Measurements from ENCODE around the gene HADH.
"Not testable (repeated sequence)": the region's sequence is repeated elsewhere in the genome, so short reads cannot be mapped to it uniquely, and the experiment has no call there.

HADH gene

DNA sequence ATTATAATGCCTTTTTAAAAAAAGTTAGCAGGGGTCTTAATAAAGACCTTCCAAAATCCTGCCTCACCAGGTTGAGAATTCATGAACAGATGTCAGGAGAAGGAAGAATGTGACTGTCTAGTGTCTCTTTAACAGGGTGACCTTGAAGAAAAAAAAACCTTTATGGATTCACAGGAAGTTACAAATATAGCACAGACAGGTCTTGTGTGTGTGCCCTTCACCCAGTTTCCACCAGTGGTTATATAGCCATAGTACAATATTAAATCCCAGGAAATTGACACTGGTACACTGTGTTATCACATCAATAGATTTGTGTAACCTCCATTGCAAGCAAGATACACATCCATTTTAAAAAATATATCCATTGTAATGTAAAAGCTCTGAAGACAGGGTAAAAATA is 43.7 kb downstream of the HADH start:
- DNase-seq = no peak

DNA sequence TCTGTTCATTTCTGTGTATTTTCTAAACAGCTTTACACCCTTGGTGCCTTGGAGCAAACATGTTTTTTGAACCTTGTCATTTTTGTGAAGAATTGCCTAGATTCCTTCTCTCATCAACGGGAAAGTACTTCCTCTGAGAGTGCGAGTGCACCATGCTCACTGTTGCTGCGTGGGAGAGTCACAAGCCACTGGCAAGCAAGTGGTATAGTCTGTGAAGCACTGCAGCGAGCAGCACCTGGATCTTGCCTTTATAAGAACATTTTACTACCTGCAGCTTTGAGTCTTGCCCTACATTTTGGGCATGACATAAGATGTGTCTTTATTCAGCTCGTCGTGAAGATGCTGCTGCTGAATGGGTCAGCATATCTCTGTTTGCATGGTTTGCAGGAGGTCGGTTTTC is 44.9 kb downstream of the HADH start:
- DNase-seq = no peak

DNA sequence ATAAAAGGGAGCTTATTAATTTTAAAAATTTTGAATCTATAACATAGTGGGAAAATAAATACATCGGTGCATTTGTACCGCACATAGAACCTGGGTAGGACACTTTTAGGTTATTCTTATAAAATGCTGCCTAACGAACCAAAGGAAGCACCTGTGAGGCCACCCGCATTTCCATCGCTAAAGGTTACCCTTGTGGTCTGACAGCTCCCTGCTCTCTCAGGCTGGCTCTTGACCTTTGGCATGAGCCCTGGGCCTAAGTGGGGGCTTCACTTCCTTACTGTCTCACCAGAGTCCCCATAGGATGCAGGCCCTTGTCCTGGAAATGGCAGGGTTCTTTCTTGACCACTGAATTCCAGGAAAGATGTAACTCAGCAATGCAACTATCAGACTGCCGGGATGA is 46.0 kb downstream of the HADH start:
- DNase-seq = no peak

DNA sequence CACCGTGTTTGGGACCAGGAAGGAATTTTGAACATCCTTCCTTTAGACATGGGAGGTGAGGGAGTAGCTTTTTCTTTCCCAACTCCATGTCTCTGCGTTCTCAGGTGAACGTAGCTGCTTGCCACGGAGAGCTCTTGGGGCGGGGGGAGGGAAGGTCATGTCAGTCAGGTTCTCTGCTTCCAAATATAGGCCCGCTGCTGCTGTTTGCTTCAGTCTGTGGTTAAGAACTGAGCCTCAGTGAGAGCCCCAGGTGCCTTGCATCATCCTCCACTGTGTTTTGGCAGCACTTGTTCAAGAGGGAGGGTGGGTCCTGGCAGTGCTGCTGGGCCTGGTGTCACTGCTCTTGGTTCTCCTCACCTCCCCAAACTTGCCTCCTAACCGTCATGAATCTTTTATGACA is 46.5 kb downstream of the HADH start:
- DNase-seq = no peak

DNA sequence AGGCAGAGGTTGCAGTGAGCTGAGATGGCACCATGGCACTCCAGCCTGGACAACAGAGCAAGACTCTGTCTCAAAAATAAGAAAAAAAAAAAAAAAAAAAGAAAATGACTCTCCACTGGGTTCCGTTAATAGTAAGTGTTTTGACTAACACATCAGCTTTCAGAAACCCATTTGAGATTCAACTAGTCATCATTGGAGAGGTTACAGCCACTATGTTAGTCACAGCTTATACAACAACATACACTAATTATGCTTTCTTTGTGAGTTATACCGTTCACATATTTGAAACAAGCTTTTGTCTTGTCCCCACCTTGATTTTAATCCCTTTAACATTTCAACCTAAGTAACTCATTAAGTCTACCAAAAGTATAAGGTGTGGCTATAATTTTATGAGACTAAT is 48.2 kb downstream of the HADH start:
- no peak for DNase-seq

DNA sequence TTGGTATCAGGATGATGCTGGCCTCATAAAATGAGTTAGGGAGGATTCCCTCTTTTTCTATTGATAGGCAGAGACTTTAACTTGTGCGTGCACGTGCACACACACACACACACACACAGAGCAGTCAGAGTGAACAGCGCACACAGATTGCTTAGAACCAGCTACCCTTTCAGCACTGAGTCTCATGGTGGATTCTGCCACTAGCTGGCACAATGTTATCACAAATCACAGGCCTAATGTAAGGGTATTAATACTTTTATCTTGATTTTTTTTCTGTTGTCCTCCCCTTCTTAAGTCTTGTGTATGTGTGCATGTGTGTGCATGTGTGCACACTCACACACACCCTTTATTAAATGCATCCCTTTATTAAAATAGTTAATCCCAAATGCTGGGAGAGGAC is 53.2 kb downstream of the HADH start:
- no peak for DNase-seq

DNA sequence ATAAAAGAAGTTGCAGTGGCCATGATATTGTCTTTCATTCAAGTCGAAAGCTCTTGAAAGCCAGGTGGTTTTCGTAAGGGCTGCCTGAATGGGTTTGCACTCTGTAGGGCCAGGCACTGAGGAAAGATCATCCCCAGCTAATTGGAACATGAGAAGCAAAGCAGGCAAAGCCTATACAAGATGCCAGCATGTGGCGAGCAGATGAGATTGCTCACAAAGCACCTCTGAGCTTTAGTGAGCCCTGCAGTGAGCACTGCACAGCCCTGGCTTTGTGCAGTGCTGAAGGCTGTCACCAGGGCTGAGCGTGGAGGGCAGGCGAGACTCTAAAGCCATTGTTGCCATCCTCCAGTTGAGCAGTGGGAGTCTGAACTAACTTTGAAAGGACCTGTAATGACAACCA is 53.8 kb downstream of the HADH start:
- DNase-seq = no peak

DNA sequence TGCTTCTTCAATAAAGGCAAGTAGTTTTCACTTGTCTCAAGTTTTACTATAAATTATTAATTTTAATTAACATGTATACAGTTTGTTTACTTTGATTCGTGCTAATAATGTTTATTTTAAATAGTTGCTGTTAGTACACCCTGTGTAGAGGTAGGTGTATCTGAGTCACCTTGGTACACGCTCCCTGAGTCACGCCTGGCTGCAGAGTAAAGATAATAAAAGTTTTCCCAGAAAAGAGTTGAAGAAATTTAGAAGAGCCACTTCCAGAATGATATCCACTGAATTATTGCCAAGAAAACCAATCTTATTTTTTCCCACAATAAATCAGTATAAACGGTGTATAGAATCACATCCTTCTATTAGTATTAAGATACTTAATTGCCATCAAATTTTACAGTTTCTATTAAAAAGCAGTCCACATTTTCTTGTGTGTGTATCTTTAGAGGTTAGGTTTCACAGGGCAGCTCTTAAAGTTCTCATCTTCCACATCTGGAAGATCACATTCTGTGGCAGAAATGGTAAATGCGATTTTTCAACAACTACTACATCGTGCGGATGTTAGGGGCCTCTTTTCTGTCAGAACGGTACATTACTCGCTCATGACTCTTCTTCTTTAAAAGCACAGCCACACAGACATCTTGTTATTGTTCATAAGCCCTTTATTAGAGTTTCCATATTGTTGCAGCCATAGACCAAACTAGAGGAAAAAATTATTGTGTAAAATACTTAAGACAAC is 55.4 kb downstream of the HADH start:
- DNase-seq = no peak

DNA sequence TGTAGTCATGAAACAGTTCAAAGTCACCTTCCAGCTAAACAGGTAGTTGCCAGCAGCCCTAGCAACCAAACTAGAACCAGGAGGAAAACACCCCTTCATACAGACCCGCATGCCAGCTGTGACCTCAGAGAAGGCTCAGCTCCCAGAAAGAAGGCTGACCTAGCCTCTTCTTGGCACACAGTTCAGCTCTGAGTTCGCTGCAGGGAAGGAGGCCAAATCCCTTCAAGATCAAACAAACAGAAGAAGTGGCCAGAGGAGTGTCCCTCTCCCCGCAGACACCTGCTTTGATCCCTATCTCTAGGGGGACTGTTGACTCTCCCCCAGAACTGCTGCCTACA is 56.0 kb downstream of the HADH start:
- DNase-seq = no peak

DNA sequence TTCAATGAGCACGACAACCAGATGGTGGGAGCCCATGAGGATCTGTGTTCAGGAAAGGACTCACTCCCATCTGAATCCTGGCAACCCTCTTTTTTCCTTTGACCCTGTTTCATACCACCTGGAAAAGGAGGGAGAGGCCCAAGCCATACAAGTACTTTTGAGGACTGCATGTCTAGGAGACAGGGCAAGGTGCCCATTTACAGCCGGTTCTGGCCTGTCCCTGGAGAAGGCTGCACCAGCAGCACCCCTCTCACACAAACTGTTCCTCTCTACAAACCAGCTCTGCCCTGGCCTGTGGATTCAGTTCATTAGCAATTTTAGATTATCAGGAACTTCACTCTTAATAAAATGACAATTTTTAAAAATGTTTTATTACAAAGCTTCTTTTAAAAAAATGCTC is 57.5 kb downstream of the HADH start:
- no peak for DNase-seq

DNA sequence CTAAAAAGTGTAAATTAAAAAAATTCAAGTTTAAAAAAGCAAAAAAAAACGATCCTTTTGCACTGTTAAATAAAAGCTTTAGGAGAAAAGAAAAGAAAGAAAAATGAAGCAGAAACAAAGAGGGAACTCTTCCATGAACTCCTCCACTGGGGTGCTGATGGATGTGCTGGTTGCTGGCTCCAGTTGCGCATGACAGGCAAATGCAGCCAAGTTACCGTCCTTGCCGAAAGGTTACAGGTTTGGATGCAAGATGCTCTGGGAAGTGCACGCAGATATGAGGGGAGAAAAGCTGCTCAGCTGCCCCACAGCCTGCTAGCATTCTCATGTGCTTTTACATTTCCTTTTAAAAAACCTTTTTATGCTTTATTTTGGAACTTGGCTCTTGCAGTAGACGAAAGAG is 58.5 kb downstream of the HADH start:
- DNase-seq = no peak

DNA sequence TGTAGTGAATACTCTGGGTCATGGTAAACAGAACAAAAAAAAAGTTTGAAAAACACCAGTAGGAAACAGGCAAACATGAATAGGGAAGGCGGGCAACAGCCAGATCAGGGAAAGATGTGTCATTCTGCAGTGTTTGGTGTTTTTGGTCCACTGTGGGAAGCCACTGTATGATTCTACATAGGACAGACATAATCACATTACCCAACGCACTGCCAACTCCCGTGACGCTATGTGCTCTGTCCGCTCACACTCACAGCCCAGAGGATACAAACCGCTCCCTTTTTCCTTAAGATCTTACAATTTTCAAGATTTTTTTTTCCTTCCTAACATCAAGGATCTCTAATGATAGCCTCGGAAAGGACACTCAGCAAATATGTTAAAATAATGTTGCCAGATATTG is 59.3 kb downstream of the HADH start:
- DNase-seq = no peak

DNA sequence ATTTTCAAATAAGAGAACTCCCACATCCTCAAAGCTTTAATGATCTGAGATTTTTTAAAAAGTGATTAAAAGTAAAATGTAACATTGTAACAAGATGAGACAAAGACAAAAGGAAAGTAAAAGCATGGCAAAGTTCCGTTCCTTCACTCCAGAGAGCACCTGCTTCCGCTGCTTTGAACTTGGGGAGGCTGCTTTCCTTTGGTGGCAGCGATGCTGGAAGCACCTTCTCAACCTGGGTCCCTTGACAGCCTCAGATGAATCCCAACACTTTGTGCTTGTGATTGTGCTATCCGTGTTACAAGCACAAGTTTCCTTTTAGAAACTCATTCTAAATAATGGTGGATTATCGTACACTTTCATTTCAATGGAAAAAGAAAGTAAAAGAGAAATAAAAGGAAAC is 59.7 kb downstream of the HADH start:
- no peak for DNase-seq

DNA sequence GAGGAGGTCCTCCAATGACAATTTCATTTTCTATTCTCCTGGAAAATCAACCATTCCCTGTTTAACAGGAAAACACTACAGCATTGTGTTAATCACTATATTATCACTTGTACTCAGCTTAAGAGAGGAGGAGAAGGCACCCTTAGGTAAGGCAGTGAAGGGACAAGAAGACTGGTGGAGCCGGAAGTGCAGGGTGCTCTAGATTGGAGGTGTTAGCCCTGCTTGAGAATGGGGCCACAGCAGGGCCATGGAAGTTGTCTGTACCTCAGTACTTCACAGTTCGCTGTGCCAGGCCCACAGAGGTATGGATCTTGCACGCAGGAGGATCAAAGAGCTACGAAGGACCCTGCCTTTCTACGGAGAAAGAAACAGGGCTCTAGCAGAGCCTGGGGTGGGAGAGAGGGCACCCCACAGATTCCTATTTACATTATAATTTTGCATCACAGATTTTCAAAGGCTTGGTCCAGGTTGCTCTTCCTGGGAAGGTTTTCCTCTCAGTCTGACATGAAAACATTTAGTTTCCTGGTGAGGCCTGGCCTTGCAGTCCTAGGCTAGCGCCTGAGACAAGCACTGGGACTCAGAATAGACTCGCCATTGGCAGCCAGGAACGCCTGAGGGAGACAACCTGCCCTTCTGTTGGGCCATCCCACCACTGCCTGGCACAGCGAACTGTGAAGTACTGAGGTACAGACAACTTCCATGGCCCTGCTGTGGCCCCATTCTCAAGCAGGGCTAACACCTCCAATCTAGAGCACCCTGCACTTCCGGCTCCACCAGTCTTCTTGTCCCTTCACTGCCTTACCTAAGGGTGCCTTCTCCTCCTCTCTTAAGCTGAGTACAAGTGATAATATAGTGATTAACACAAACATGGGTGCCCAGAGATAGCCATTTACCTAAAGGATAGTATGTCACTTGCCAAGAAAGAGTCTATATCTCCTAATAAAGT is 60.8 kb downstream of the HADH start:
- DNase-seq = not testable (repeated sequence)

DNA sequence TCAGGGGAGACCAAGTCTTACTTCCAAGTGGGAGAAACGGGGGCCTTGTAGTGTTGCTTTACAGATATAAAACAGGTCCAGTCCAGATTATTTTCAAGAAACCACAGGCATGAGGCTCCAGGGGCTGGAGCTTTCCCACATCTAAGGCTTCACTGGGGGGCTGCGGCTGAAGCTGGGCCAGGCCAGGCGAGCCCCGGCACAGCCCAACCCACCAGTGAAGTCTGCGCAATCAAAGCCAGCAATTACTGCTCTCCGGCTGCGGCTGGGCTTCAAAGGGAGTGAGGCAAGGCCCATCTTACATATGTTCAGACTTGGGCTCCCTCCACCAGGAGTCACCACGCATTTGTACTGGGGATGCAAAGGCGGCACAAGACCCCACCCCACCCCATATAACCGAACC is 61.7 kb downstream of the HADH start:
- DNase-seq = no peak

DNA sequence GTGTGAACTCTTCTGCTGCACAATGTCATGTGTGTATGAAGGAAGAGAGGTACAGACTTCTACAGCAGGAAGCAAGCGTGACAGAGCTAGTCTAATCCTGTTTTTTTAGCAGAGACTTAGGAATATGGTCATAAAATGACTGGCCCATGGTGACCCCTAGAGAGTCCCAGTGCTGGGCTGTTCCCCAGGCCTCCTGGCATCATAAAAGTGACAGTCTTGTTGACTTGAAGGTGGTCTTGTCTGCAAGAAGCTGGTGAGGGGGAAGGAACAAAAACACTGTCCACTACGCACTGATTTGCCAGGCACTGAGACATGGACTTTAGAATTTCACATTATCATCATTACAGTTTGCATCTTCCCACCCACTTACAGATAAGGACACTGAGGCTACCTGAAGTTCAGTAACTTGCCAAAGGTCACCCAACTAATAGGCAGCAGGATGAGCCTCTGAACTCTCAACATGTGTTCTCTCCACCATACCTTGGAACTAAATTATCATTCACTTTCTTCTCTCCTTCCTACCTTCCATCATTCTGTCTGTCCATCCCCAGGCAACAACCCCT is 63.0 kb downstream of the HADH start:
- DNase-seq = no peak

DNA sequence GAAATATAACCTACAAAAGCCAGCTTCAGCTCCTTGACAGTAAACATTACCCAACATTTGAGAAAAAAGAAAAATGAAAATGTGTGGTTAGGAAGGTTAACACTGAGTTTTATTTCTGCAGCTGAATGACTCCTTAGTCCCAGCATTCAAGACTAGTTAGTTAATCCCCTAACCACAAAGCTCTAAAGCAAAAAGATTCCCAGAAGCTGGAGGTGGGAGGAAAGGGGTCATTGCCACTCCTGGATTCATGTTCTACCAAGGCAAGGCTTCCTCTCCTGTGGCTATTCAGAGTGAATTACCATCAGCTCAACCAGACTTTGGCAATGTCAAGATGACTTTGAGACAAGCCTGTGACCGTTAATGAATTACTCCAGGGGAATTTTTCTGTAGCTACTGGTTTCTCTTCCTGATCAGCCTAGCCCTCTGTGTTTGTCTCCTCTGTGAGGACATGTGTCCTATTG is 63.6 kb downstream of the HADH start:
- DNase-seq = no peak

DNA sequence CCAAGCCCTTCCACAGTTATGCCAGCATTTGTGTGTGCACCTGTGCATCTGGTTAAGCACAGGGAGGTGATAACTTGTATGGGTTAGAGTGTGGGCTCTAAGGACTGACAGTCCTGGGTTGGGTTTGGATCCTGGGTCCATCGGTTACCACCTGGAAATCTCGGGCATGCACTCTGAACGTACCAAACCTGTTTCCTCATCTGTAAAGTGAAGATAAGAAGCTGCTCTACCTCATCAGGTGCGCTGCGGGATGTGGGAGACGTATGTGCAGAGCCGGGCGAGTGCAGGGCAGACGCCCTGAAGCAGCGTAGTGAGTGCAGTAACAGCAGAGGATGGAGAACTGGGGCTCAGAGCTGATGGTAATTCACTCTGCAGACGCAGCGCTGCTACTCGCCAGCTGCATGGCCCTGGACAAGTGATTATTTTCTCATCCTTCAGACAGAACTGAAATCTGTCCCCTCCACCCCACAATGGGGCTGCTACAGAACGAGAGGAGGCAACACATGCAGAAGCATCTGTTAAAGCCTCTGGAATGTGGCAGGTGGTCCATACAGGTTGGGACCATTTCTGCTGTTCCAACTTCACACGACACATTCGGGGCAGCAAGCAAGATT is 64.4 kb downstream of the HADH start:
- DNase-seq = no peak

DNA sequence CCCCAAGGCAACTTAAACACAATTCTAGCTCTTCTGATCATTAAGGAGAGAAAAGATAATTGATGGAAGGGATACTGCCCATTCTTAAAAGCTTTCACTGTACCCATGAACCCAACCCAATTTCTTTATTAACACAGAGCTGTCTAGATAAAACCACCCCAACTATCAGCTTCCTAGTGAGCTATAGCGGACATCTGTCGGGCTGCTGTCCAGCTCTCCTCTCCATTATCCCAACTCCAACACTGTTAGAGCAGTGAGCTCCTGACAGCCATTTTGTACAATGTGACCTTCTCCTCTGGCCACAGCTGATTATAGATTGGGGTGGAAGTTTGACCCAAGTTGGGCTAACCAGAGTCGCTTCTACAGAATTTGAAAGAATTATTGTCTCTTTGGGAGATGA is 66.1 kb downstream of the HADH start:
- no peak for DNase-seq

DNA sequence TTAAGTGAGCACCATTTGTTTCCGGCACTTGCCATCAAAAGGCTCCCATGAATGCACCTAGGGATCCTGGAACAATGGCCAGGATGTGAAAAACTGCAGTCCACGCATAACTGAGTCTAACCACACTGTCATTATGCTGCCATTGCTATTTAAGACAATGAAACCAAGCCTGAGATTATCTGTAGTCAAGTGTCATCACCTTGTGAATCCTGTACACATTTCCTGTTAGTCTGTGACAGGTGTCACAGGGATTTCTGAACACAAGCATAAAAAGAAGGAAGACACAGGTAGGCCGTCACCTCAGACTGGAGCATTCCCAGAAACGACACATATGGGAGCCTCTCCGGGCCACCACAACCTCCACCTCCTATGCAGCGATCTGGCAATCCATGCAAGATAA is 66.7 kb downstream of the HADH start:
- no peak for DNase-seq

DNA sequence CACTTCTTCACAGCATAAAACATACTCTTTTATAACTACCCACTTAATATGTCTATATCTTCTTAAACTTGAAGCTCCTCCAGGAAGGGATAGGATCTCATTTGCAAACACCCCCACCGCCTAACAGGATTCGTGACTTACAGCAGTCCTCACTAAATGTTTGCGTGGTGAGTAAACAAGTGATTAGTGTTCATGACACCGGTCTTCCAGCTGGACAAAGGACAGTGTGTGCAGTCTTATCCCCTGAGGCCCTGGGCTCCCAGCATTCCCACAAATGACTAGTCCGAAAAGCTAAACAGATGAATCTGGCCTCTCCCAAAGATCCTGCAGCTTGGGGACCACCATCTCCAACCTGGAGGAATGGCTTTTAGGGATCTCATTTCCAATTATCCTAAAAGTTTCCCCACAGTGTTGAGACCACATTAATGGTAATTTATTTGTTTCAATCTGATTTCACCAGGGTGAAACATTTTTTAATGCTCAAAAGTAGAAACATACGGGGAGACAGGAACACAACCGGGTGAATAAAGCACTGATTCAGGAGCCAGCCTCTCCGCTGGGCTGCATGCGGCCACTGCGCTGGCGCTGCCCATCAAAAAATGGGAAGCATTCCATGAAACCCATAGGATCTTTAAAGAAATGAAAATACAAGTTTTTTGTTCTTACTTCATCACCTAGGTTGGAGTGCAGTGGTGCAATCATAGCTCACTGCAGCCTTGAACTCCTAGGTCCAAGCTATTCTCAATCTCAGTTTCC is 69.2 kb downstream of the HADH start:
- no peak for DNase-seq

DNA sequence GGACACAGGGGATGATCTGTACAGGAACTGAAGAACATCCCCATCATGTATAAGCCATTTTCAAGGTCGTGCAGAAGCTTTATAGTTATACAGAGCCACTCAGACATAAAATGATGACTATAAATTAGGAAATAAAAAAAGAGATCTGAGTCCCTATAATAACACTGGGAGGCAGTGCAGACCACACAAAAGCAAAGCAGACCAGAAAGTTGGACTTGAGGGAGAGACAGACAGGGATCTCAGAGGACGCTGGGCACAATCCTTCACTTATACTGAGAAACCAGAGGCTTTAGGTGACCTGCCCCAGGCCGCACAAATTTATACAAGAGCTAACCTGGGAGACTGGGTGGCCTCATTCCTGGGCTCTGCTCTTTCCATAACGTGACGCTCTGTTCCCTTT is 70.5 kb downstream of the HADH start:
- DNase-seq = no peak

Measured in KG1 (cell line).